ENCODE measurements around the gene TBL1Y.

GRCh38 chrY:7056886-7057285, 146.4 kb downstream of the TBL1Y start:
- TF ChIP-seq EZH2 (IDR thresholded peaks at IDR 0.05; ENCODE audit: borderline replicate concordance, low read depth, low read length, poor library complexity, severe bottlenecking) (no peak), CTCF (conservative IDR thresholded peaks at IDR 0.05; ENCODE audit: low read depth, low read length) (no peak)

Data from A673 (cell line).